Stomach (tissue), 4 donors: ENCODE measurements around the gene CENPP.

ENCODE experiments used
- CTCF ChIP-seq, 7 experiments: fragments of 450-650 bp in 4 of 7; fragments of 200-600 bp in 3 of 7; sonication (generic) in 3 of 7; IDR thresholded peaks; one replicate each; pipeline ENCODE4 v1.5.1; 2016 to 2019; ENCODE audit warnings: antibody characterized with exemption in 7 of 7, control low read depth in 2 of 7, mild to moderate bottlenecking in 1 of 7
- POLR2A ChIP-seq, 4 donors: fragments of 450-650 bp; IDR thresholded peaks; one replicate each; pipeline ENCODE4 v1.6.1; 2016; ENCODE audit warnings: antibody characterized with exemption in 4 of 4, control low read depth in 2 of 4, mild to moderate bottlenecking in 1 of 4, moderate library complexity in 1 of 4

- TF ChIP-seq CTCF (IDR thresholded peaks at IDR 0.05) (no peak), POLR2A (IDR thresholded peaks at IDR 0.05) (no peak)
Observed at GRCh38 chr9:92510747-92511146, 185.0 kb downstream of the CENPP start.
